Fibroblast of the aortic adventitia (primary cell): ENCODE data around the gene DHRS7B. TPM values are rescaled to one million over a fixed set of nuclear protein-coding genes. Genes with fewer than 3 reads are reported as not detected.

Source experiments
- DNase-seq: peaks from one replicate; pipeline ENCODE4 v3.0.0-alpha.2; 2010; ENCODE audit warnings: low read depth
- H3K4me3 ChIP-seq: 2 replicates; pipeline ENCODE4 v1.5.1; 2011; ENCODE audit warnings: low read depth, mild to moderate bottlenecking, control low read depth, low read length, moderate library complexity
- CTCF ChIP-seq: IDR thresholded peaks from 2 replicates; pipeline ENCODE4 v1.5.1; 2011; ENCODE audit warnings: mild to moderate bottlenecking, low read length, control low read depth, inconsistent platforms; ENCODE audit not compliant: insufficient read depth
- total RNA-seq: library from RNA; depleted of rRNA; stranded (reverse); fragments of >200 nt; gene quantifications from 2 replicates; pipeline ENCODE4 v1.2.3, GENCODE V29; 2012; ENCODE audit warnings: low replicate concordance

Gene DHRS7B
- total RNA-seq, 1 donor, result 12.7 TPM

GRCh38 chr17:21198411-21198810 is 71.6 kb downstream of the DHRS7B start:
- H3K4me3 ChIP-seq, result no peak overlapping the region
- no peak for DNase-seq
- no peak for TF ChIP-seq CTCF

DNA sequence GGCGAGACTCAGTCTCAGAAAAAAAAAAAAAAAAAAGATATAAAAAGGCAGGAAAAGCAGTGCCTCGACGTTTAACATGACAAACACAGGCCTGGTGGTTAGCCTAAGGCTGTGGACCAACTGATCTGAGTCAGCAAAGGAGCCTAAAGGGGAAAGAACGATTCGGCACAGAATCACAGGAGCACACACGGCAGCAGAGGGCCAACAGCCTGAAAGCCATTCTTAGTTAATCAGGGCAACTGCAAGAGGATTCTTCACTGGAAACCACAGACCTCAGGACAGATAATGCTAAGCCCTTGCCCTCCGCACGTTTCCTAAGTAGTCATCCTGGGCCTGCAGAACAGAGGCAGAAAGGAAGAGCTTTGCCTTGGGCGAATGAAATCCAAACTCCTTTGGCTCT is 72.5 kb downstream of the DHRS7B start:
- H3K4me3 ChIP-seq, result no peak overlapping the region
- DNase-seq, result peak; percentile 79
- TF ChIP-seq CTCF, result no peak

GRCh38 chr17:21199856-21200255 is 73.1 kb downstream of the DHRS7B start:
- no peak for TF ChIP-seq CTCF
- H3K4me3 ChIP-seq, result no peak overlapping the region
- no peak for DNase-seq

GRCh38 chr17:21200590-21201297 is 74.0 kb downstream of the DHRS7B start:
- DNase-seq, result no peak
- H3K4me3 ChIP-seq, result no peak overlapping the region
- TF ChIP-seq CTCF, result no peak

GRCh38 chr17:21201298-21201595 is 74.5 kb downstream of the DHRS7B start:
- H3K4me3 ChIP-seq, result no peak overlapping the region
- TF ChIP-seq CTCF, result no peak
- peak; percentile 17 for DNase-seq

- no peak overlapping the region for H3K4me3 ChIP-seq
- no peak for DNase-seq
- no peak for TF ChIP-seq CTCF
Measured at GRCh38 chr17:21201874-21202273, 75.1 kb downstream of the DHRS7B start.

- no peak overlapping the region for H3K4me3 ChIP-seq
- no peak for TF ChIP-seq CTCF
- no peak for DNase-seq
Measured at GRCh38 chr17:21202512-21202911, 75.7 kb downstream of the DHRS7B start.
